Vagina (tissue), 2 donors: Measurements from ENCODE around the gene ANKRD60. TPM values are rescaled to one million over a fixed set of nuclear protein-coding genes. Genes with fewer than 3 reads are reported as not detected.

Experiments used
- DNase-seq, 2 donors: peaks; one replicate each; pipeline ENCODE4 v3.0.0-alpha.2; 2017; ENCODE audit errors: extremely low spot score in 2 of 2
- H3K27ac ChIP-seq: fragments of 200-600 bp; sonication (generic); one replicate; pipeline ENCODE4 v1.5.1; 2019
- H3K27me3 ChIP-seq: fragments of 200-600 bp; sonication (generic); one replicate; pipeline ENCODE4 v1.5.1; 2019
- H3K36me3 ChIP-seq, 2 donors: fragments of 200-600 bp; sonication (generic); one replicate each; pipeline ENCODE4 v1.5.1; 2017 to 2019
- H3K4me1 ChIP-seq: fragments of 200-600 bp; sonication (generic); one replicate; pipeline ENCODE4 v1.5.1; 2019
- H3K4me3 ChIP-seq, 2 donors: fragments of 200-600 bp; sonication (generic); 1 replicate in 1 of 2; 2 replicates in 1 of 2; pipeline ENCODE4 v1.5.1; 2016 to 2019
- H3K9me3 ChIP-seq: fragments of 200-600 bp; sonication (generic); one replicate; pipeline ENCODE4 v1.5.1; 2019
- CTCF ChIP-seq, 3 experiments: fragments of 450-650 bp in 2 of 3; fragments of 200-600 bp in 1 of 3; sonication (generic) in 1 of 3; IDR thresholded peaks; one replicate each; pipeline ENCODE4 v1.5.1; 2017 to 2019; ENCODE audit warnings: antibody characterized with exemption in 3 of 3, mild to moderate bottlenecking in 2 of 3, moderate library complexity in 2 of 3
- POLR2A ChIP-seq, 2 donors: fragments of 450-650 bp; IDR thresholded peaks; one replicate each; pipeline ENCODE4 v1.6.1; 2017; ENCODE audit warnings: antibody characterized with exemption in 2 of 2, mild to moderate bottlenecking in 2 of 2, moderate library complexity in 2 of 2
- POLR2AphosphoS5 ChIP-seq, 2 donors: sonication (generic); formaldehyde crosslinking; IDR thresholded peaks; one replicate each; pipeline ENCODE4 v1.9.0; 2017; ENCODE audit warnings: antibody characterized with exemption in 2 of 2, mild to moderate bottlenecking in 2 of 2, low read depth in 1 of 2; ENCODE audit not compliant: insufficient read depth in 1 of 2
- intact Hi-C: fragments of 100-400 bp; cut with DNase I; formaldehyde crosslinking; loops from one replicate; pipeline ENCODE4 v1.15.1; 2023
- total RNA-seq: library from RNA; depleted of rRNA; stranded (reverse); fragments of >200 nt; gene quantifications from one replicate; pipeline ENCODE4 v1.2.3, GENCODE V29; 2016

Gene ANKRD60
- total RNA-seq, 1 donor from 2014 or later: not detected

- no peak overlapping the region for H3K27ac ChIP-seq
- no peaks in the 10 kb centered on the region for H3K9me3 ChIP-seq
- H3K27me3 ChIP-seq: no peaks in the 10 kb centered on the region
- no peak overlapping the region for H3K4me3 ChIP-seq
- TF ChIP-seq POLR2AphosphoS5 (IDR thresholded peaks at IDR 0.05; ENCODE audit: insufficient read depth in 1 of 2, low read depth in 1 of 2): no peak
- TF ChIP-seq CTCF (IDR thresholded peaks at IDR 0.05): no peak
- TF ChIP-seq POLR2A (IDR thresholded peaks at IDR 0.05): no peak
- no peak for DNase-seq
- intact Hi-C loops: no loop called here
- H3K4me1 ChIP-seq: no peaks in the 10 kb centered on the region
- H3K36me3 ChIP-seq: peaks cover 0 to 11% of the 10 kb centered on the region in 2 donors
Observed at GRCh38 chr20:58271606-58272351, 43.3 kb upstream of the ANKRD60 start.

GRCh38 chr20:58268936-58269619 is 40.6 kb upstream of the ANKRD60 start:
- intact Hi-C loops: no loop called here
- peaks cover 0 to 17% of the 10 kb centered on the region in 2 donors for H3K36me3 ChIP-seq

GRCh38 chr20:58268421-58268821 is 40.0 kb upstream of the ANKRD60 start:
- DNase-seq: no peak
- H3K27me3 ChIP-seq: no peaks in the 10 kb centered on the region
- H3K27ac ChIP-seq: no peak overlapping the region
- peaks cover 0 to 17% of the 10 kb centered on the region in 2 donors for H3K36me3 ChIP-seq
- TF ChIP-seq POLR2A (IDR thresholded peaks at IDR 0.05) (no peak), CTCF (IDR thresholded peaks at IDR 0.05) (no peak), POLR2AphosphoS5 (IDR thresholded peaks at IDR 0.05; ENCODE audit: insufficient read depth in 1 of 2, low read depth in 1 of 2) (no peak)
- H3K9me3 ChIP-seq: no peaks in the 10 kb centered on the region
- H3K4me3 ChIP-seq: no peak overlapping the region
- intact Hi-C loops: no loop called here
- no peaks in the 10 kb centered on the region for H3K4me1 ChIP-seq

More at GRCh38 chr20:58268936-58269619, 40.6 kb upstream of the ANKRD60 start:
- Histone ChIP-seq H3K9me3 (no peaks in the 10 kb centered on the region), H3K4me3 (no peak overlapping the region), H3K27ac (no peak overlapping the region), H3K4me1 (no peaks in the 10 kb centered on the region), H3K27me3 (no peaks in the 10 kb centered on the region)
- TF ChIP-seq POLR2A (IDR thresholded peaks at IDR 0.05) (no peak), POLR2AphosphoS5 (IDR thresholded peaks at IDR 0.05; ENCODE audit: insufficient read depth in 1 of 2, low read depth in 1 of 2) (no peak), CTCF (IDR thresholded peaks at IDR 0.05) (no peak)
- no peak for DNase-seq

- no peaks in the 10 kb centered on the region for H3K4me1 ChIP-seq
- no peaks in the 10 kb centered on the region for H3K9me3 ChIP-seq
Observed at GRCh38 chr20:58267389-58268215, 39.1 kb upstream of the ANKRD60 start.

More at GRCh38 chr20:58267389-58268215, 39.1 kb upstream of the ANKRD60 start:
- no peak for TF ChIP-seq POLR2AphosphoS5 (IDR thresholded peaks at IDR 0.05; ENCODE audit: insufficient read depth in 1 of 2, low read depth in 1 of 2)
- TF ChIP-seq POLR2A (IDR thresholded peaks at IDR 0.05): no peak
- TF ChIP-seq CTCF (IDR thresholded peaks at IDR 0.05): no peak
- no peak for DNase-seq
- Histone ChIP-seq H3K27me3 (no peaks in the 10 kb centered on the region), H3K27ac (no peak overlapping the region), H3K4me3 (no peak overlapping the region), H3K36me3 (peaks cover 0 to 17% of the 10 kb centered on the region in 2 donors)
- intact Hi-C loops: no loop called here
